ENCODE measurements around the gene FYN.

The FYN gene

GRCh38 chr6:111888928-111889695 lies 15.9 kb upstream of the FYN start (continued):
- TF ChIP-seq ZNF18 (tag by site-specific recombination; IDR thresholded peaks at IDR 0.05), result no peak
- TF ChIP-seq BCL11A (tag by site-specific recombination; IDR thresholded peaks at IDR 0.05; ENCODE audit: low read depth), result no peak
- TF ChIP-seq ZSCAN23 (tag by site-specific recombination; IDR thresholded peaks at IDR 0.05), result no peak
- TF ChIP-seq ZNF544 (tag by site-specific recombination; IDR thresholded peaks at IDR 0.05), result no peak
- TF ChIP-seq ZNF660 (tag by site-specific recombination; IDR thresholded peaks at IDR 0.05), result 0 out of 2 replicates have a peak, but pooled peaks have one; percentile 42
- TF ChIP-seq ZNF747 (tag by site-specific recombination; IDR thresholded peaks at IDR 0.05), result no peak
- TF ChIP-seq SP7 (tag by site-specific recombination; IDR thresholded peaks at IDR 0.05), result peak; percentile 63
- peak; percentile 29; the same call in 1 of the 2 replicates for TF ChIP-seq KLF9 (tag by site-specific recombination; IDR thresholded peaks at IDR 0.05; ENCODE audit: low read depth)
- TF ChIP-seq EGR2 (tag by site-specific recombination; IDR thresholded peaks at IDR 0.05; ENCODE audit: low read depth), result no peak
- TF ChIP-seq ZNF473 (tag by site-specific recombination; IDR thresholded peaks at IDR 0.05), result no peak
- no peak for TF ChIP-seq ZNF555 (tag by site-specific recombination; conservative IDR thresholded peaks at IDR 0.05)
- peak; percentile 84 for TF ChIP-seq OSR2 (tag by site-specific recombination; IDR thresholded peaks at IDR 0.05)
- no peak for TF ChIP-seq ZBTB20 (tag by site-specific recombination; IDR thresholded peaks at IDR 0.05)
- peak; percentile 68; the same call in 1 of the 2 replicates for TF ChIP-seq MZF1 (tag by site-specific recombination; IDR thresholded peaks at IDR 0.05; ENCODE audit: borderline replicate concordance)
- no peak for TF ChIP-seq ZNF155 (tag by site-specific recombination; IDR thresholded peaks at IDR 0.05)
- TF ChIP-seq ZNF211 (tag by site-specific recombination; IDR thresholded peaks at IDR 0.05; ENCODE audit: low read depth), result no peak
- TF ChIP-seq GLIS1 (tag by site-specific recombination; IDR thresholded peaks at IDR 0.05), result no peak; the same call in 1 of the 2 replicates
- TF ChIP-seq ZNF514 (tag by site-specific recombination; IDR thresholded peaks at IDR 0.05), result no peak
- TF ChIP-seq HOXA7 (CRISPR knock-in tag; IDR thresholded peaks at IDR 0.05; ENCODE audit: borderline replicate concordance), result no peak
- no peak for TF ChIP-seq INSM2 (tag by site-specific recombination; IDR thresholded peaks at IDR 0.05)
- no peak for TF ChIP-seq ZNF350 (tag by site-specific recombination; IDR thresholded peaks at IDR 0.05)
- TF ChIP-seq PRDM6 (tag by site-specific recombination; IDR thresholded peaks at IDR 0.05), result 0 out of 2 replicates have a peak, but pooled peaks have one; percentile 7
- TF ChIP-seq RBAK (tag by site-specific recombination; IDR thresholded peaks at IDR 0.05), result no peak
- TF ChIP-seq ZNF768 (tag by site-specific recombination; IDR thresholded peaks at IDR 0.05), result no peak
- no peak for TF ChIP-seq ZNF560 (tag by site-specific recombination; IDR thresholded peaks at IDR 0.05; ENCODE audit: borderline replicate concordance)
- TF ChIP-seq ZBTB1 (tag by site-specific recombination; IDR thresholded peaks at IDR 0.05), result no peak
- TF ChIP-seq PRDM4 (tag by site-specific recombination; IDR thresholded peaks at IDR 0.05), result no peak
- no peak for TF ChIP-seq ZNF148 (tag by site-specific recombination; IDR thresholded peaks at IDR 0.05; ENCODE audit: borderline replicate concordance)
- no peak for TF ChIP-seq ZNF521 (tag by site-specific recombination; IDR thresholded peaks at IDR 0.05)
- TF ChIP-seq ZNF776 (tag by site-specific recombination; IDR thresholded peaks at IDR 0.05; ENCODE audit: borderline replicate concordance), result no peak
- TF ChIP-seq ZNF792 (tag by site-specific recombination; IDR thresholded peaks at IDR 0.05), result no peak
- TF ChIP-seq ZNF571 (tag by site-specific recombination; IDR thresholded peaks at IDR 0.05), result no peak

Measured in HEK293 (cell line).